ENCODE data around the gene GNG12.
"Not testable (repeated sequence)": the region's sequence is repeated elsewhere in the genome, so short reads cannot be mapped to it uniquely, and the experiment has no call there.

GNG12 gene

DNA sequence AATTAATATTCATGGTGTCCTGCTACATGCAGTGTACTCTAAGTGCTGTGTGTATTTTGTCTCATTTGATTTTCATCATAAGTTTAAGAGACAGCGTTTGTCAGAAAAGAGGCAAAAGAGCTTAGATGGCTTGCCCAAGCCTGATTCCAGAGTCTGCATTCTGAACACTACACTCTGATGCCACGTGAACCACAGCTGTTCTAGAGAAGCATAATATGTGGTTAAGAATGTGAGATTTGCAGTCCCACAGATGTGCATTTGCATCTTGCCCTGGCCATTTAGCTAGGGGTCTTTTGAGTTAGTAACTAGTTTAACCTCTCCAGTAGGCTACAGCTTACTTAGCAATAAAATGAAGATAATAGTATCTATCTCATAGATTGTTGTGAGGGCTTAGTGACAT lies 157.5 kb downstream of the GNG12 start:
- no peak for DNase-seq

DNA sequence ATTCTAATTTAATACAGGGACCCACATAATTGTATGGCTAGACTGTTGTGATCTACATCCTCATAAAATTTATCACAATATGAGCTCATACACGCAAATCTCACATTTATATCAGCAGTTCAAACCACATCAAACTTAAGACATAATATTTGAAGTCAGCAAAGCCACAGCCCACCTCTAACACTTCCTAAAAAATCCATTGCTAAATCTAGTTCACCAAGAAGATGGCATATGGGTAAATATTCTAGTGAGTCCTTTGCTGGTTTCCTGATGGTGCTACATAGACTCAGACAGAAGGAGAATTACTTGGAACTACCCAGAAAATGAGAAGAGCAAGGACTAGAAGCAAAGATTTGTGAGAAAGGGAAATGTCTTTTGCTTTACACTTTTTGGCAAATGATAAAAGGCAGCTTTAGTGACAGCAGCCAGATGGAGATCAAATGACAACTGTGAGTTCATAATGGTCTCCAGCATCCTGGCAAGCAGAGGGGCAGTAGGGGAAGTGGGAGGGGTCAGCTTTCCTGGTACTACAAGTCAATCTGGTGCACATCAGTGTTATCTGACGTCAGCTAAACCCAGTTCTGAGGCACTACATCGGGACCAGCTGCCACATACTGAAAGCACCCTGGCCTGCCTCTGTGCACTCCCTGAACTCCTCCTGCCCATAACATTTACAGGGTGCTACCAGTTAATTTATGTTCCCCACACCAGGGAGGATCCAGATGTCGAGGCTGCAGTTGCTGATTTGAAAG lies 158.8 kb downstream of the GNG12 start:
- peak; percentile 28 for DNase-seq

DNA sequence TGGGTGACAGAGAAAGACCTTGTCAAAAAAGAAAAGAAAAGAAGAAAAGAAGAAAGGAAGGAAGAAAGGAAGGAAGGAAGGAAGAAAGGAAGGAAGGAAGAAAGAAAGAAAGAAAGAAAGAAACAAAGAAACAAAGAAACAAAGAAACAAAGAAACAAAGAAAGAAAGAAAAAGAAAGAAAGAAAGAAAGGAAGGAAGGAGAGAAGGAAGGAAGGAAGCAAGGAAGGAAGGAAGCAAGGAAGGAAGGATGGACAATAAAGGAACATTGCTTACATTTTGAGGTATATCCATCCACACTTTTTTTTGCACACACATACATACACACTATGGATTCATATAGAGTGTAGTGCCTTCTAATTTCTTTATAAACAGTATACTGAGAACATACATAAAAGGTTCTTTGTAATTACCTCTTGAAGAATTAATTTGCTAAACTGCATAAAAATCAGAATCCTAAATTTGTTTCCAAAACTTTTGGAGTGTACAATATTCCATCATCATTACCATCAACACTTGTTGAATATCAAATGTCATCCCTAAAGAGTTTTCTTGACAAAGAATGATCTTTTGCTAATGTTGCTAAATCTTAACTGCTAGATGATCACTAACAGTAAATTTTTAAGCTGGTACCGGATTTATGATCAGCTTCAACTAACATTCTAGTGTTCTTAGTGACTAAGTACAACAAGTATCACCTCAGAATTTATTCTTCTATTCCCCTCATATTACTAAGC lies 159.6 kb downstream of the GNG12 start:
- DNase-seq = no peak

DNA sequence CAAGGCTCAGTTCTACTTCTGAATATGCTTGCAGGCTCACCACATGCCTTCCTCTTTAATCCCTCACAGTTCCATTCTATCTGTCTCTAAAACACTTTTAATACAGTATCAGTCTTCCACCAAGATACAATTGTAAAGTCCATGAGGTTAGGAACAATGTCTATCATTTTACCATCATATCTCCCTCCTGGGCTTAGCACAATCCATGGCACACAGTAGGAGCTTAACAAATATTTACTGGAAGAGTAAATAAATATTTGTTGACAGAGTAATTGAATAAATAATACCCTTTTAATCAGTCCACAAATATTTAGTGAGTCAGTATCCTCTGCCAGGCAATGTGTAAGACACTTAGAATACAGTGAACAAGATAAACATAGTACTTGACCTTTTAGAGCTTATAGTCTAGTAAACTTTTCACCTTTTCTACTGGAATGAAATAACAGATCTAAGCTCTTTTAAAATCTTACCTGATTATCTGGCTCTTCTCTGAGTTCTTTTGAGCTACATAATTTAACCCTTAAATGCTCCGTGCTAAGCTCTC lies 160.9 kb downstream of the GNG12 start:
- no peak for DNase-seq

DNA sequence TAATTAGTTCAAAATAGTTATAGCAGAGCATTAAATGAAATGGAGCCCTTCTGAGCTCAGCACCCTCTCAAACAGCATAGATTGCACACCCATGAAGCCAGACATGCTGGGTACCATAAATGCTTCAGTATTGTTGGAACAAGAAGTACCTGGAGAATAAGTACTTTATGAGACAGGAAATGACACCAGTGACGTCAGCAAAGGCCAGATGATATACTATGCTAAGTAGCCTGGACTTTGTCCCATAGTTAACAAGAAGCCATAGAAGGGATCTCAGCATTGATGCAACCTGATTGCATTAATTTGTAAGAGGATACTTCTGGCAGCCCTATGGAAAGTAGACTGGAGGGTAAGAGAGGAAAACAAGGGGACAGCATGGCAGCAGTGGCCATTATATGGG lies 164.6 kb downstream of the GNG12 start:
- no peak for DNase-seq

DNA sequence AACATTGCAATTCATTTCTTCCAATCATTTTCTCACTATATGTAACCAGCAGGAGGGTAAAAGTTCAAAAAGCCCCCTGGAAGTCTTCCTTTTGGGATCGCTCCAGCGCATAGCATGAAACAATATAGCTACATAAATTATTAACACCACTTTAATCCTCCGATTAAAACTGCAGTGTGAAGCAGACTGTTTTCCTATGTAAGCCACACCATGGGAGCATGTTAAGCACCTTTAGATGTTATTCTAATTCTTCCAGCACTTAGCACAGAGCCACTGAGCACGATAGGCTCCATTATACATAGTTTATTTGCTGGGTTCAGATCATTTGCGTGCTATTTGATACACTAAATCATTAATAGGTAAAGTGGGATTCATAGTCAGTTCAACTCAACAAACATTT lies 166.6 kb downstream of the GNG12 start:
- no peak for DNase-seq

DNA sequence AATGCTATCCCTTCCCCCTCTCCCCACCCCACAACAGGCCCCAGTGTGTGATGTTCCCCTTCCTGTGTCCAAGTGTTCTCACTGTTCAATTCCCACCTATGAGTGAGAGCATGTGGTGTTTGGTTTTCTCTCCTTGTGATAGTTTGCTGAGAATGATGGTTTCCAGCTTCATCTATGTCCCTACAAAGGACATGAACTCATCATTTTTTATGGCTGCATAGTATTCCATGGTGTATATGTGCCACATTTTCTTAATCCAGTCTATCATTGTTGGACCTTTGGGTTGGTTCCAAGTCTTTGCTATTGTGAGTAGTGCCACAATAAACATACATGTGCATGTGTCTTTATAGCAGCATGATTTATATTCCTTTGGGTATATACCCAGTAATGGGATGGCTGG lies 168.0 kb downstream of the GNG12 start:
- not testable (repeated sequence) for DNase-seq

DNA sequence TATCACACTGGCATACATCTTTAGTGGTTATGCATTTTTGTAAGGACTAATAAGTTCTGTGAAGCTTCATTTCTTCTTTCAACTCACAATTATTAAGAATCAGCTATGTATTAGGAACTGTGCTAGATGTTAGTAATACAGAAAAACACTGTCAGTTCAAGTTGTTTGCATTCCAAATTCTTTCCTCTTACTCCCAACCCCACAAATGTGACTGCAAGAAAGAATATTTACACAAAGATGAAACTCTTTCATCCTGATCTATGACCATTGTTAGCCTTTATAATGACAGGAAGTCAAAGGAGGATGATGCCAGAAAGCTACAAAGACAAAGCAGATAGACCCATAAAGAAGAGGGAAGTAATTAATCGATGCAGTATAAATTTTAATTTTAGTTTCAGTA lies 169.2 kb downstream of the GNG12 start:
- no peak for DNase-seq

DNA sequence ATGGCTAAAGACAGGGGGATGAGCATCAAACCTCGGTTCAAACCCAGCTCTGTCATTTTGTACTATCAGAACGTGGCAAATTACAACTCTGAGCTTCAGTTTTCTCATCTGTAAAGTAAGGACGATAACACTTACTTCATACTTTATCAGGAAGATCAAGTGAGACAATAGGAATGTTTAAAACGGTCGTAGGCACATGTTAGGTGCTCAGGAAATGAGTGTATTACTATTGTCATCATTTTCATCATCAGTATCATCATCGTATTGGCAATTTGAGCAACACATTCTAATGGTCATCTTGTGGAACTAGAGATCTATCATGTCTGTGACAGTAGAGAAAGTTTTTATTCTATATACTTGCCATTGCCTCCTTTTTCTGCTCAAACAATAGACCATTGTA lies 170.4 kb downstream of the GNG12 start:
- no peak for DNase-seq

DNA sequence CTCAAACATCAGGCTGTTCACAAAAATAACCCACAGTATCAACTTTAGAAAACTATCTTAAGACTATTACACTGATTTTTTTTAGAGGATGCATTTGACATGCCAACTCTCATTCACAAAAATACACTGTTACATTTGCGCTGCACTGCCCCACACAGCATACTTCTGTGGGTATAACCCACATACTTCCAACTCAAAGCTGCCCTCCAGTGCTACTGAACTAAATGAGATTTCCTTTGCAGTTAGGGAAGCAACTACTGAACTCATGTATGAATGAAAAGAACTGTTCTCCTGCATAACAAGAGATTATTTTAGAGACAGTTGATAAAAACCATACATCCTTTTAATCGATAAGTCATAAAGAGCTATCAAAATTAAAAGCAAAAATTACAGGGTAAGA lies 174.0 kb downstream of the GNG12 start:
- no peak for DNase-seq

DNA sequence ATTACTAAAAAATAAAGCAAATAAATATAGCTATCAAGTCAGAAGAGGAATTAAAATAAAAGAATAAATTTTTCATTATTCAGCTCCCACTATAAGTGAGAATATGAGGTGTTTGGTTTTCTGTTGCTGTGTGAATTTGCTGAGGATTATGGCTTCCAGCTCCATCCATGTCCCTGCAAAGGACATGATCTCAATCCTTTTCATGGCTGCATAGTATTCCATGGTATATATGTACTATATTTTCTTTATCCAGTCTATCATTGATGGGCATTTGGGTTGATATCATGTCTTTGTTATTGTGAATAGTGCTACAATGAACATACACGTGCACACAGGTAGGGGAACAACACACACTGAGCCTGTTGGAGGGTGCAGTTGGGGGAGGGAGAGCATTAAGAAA lies 176.1 kb downstream of the GNG12 start:
- not testable (repeated sequence) for DNase-seq

DNA sequence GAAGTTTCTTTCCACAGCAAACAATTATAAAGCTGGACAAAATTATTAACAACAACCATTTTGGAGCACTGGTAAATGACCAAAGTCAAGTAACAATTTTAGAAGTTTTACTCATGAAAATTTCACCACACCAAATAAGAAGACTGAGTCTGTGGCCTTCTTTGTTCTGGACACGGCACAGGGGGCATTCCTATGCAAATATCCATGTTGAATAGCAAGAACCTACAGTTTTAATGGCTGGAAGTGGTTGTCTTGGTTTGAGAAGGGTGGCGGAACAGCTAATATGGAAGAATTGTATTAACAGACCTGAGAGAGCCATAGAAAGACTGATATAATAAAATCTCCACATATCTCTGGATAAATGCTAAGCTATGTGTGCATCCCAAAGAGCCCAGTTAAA lies 177.7 kb downstream of the GNG12 start:
- no peak for DNase-seq

DNA sequence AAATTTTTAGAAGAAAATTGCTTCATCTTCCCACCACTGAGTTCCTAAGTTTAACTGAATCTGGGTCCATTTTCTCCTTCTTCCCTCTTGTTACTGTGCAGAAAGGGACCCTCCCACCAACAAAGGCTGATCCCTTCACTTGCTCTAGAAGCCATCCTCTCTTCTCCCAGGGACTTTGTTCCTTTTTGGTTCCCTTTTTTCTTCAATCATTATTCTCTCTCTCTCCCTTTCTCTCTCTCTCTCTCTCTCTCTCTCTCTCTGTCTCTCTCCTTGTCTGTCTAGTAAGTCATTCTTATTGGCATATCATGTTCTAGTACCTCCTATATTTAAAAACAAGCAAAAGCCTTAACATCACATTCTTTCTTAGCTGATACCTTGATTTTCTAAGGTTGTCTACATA lies 180.0 kb downstream of the GNG12 start:
- DNase-seq = no peak

DNA sequence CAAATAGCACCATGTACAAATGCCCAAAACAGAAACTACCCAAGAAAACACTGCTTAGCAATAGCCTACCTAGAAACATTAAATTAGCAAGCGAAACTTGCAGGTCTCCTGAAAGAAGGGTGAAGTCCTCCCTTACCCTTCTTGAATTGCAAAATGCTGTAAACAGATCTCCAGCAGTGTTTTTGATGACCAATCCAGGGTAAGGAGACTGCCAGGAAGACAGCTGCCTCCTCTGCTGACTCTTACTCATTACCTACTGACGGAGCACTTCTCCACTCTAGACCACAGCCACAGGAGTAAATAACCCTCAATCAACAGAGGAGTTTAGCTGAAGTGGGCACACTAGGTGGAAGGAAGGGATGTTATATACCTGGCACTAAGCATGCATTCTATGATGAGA lies 180.5 kb downstream of the GNG12 start:
- DNase-seq = no peak

Measured in effector CD4-positive, alpha-beta T cell (primary cell).